Gastroesophageal sphincter (tissue), 4 donors: ENCODE measurements around the gene RFX4. TPM values are rescaled to one million over a fixed set of nuclear protein-coding genes. Genes with fewer than 3 reads are reported as not detected.

Experiments
- ATAC-seq: fragments of 150-250 bp; one replicate; pipeline ENCODE4 v1.9.1; 2016; ENCODE audit warnings: mild to moderate bottlenecking, moderate library complexity
- H3K27ac ChIP-seq, 4 donors: fragments of 200-600 bp; sonication (generic) in 3 of 4; 1 replicate in 3 of 4; 2 replicates in 1 of 4; pipeline ENCODE4 v1.5.1; 2016 to 2019
- H3K27me3 ChIP-seq: fragments of 200-600 bp; sonication (generic); one replicate; pipeline ENCODE4 v1.5.1; 2019
- H3K36me3 ChIP-seq, 2 donors: fragments of 200-600 bp; sonication (generic); one replicate each; pipeline ENCODE4 v1.5.1; 2019; ENCODE audit warnings: control low read depth in 1 of 2
- H3K4me1 ChIP-seq, 3 donors: fragments of 200-600 bp; sonication (generic); 1 replicate in 2 of 3; 2 replicates in 1 of 3; pipeline ENCODE4 v1.5.1; 2016 to 2019; ENCODE audit warnings: control low read depth in 2 of 3
- H3K4me3 ChIP-seq, 2 donors: fragments of 200-600 bp; sonication (generic); one replicate each; pipeline ENCODE4 v1.5.1; 2019; ENCODE audit warnings: mild to moderate bottlenecking in 1 of 2, moderate library complexity in 1 of 2
- H3K9me3 ChIP-seq, 3 donors: fragments of 200-600 bp; sonication (generic); one replicate each; pipeline ENCODE4 v1.5.1; 2017 to 2019; ENCODE audit warnings: control low read depth in 2 of 3
- CTCF ChIP-seq, 4 experiments: fragments of 200-600 bp in 2 of 4; fragments of 450-650 bp in 2 of 4; sonication (generic) in 1 of 4; IDR thresholded peaks; one replicate each; pipeline ENCODE4 v1.5.1; 2017 to 2019; ENCODE audit warnings: antibody characterized with exemption in 4 of 4, mild to moderate bottlenecking in 2 of 4, moderate library complexity in 2 of 4
- EP300 ChIP-seq: sonication (generic); formaldehyde crosslinking; IDR thresholded peaks from one replicate; pipeline ENCODE4 v1.6.1; 2017; ENCODE audit warnings: antibody characterized with exemption, mild to moderate bottlenecking
- POLR2A ChIP-seq, 2 donors: fragments of 450-650 bp; IDR thresholded peaks; one replicate each; pipeline ENCODE4 v1.6.1; 2017; ENCODE audit warnings: antibody characterized with exemption in 2 of 2, mild to moderate bottlenecking in 2 of 2, moderate library complexity in 1 of 2
- POLR2AphosphoS5 ChIP-seq: sonication (generic); formaldehyde crosslinking; IDR thresholded peaks from one replicate; pipeline ENCODE4 v1.6.1; 2017; ENCODE audit warnings: antibody characterized with exemption
- WGBS, 2 donors: methylation state at CpG; one replicate each; pipeline ENCODE4 v1.1.5; 2018; ENCODE audit warnings: low coverage in 1 of 2; 5-methylcytosine and 5-hydroxymethylcytosine counted together
- total RNA-seq, 4 donors: library from RNA; depleted of rRNA; stranded (reverse); fragments of >200 nt; gene quantifications; one replicate each; pipeline ENCODE4 v1.1.0, GENCODE V29; 2016

The RFX4 gene
- total RNA-seq, 4 donors from 2014 or later = not detected

GRCh38 chr12:106801167-106801708, 218.4 kb downstream of the RFX4 start:
- H3K36me3 ChIP-seq = peaks cover 0 to 22% of the 10 kb centered on the region in 2 donors
- H3K27ac ChIP-seq = no peak overlapping the region
- no peaks in the 10 kb centered on the region for H3K27me3 ChIP-seq
- no peak for ATAC-seq
- H3K4me3 ChIP-seq = no peak overlapping the region
- no peak for TF ChIP-seq CTCF (IDR thresholded peaks at IDR 0.05)
- no peak for TF ChIP-seq POLR2A (IDR thresholded peaks at IDR 0.05)
- no peak for TF ChIP-seq EP300
- TF ChIP-seq POLR2AphosphoS5 = no peak
- no peaks in the 10 kb centered on the region for H3K9me3 ChIP-seq
- no peaks in the 10 kb centered on the region for H3K4me1 ChIP-seq
- 50 to 65% methylated on average over 1 of the region's 1 CpG for WGBS, 2 donors

GRCh38 chr12:106801830-106802533, 219.2 kb downstream of the RFX4 start:
- Histone ChIP-seq H3K27ac (no peak overlapping the region), H3K4me1 (no peaks in the 10 kb centered on the region), H3K9me3 (no peaks in the 10 kb centered on the region), H3K27me3 (no peaks in the 10 kb centered on the region), H3K36me3 (peaks cover 0 to 30% of the 10 kb centered on the region in 2 donors), H3K4me3 (no peak overlapping the region)
- ATAC-seq = no peak
- TF ChIP-seq EP300 (no peak), POLR2AphosphoS5 (no peak), POLR2A (IDR thresholded peaks at IDR 0.05) (no peak), CTCF (IDR thresholded peaks at IDR 0.05) (no peak)
- 51 to 56% methylated on average over 4 of the region's 4 CpGs for WGBS, 2 donors

GRCh38 chr12:106804668-106805067, 221.9 kb downstream of the RFX4 start:
- Histone ChIP-seq H3K27ac (no peak overlapping the region), H3K4me1 (no peaks in the 10 kb centered on the region), H3K4me3 (no peak overlapping the region), H3K27me3 (no peaks in the 10 kb centered on the region), H3K9me3 (no peaks in the 10 kb centered on the region), H3K36me3 (peaks cover 0 to 31% of the 10 kb centered on the region in 2 donors)
- 54 to 100% methylated on average over 1 to 3 of the region's 3 CpGs for WGBS, 2 donors
- TF ChIP-seq EP300 (no peak), POLR2AphosphoS5 (no peak), CTCF (IDR thresholded peaks at IDR 0.05) (no peak), POLR2A (IDR thresholded peaks at IDR 0.05) (no peak)
- no peak for ATAC-seq

Other genes with a start within 250 kb of the RFX4 start
- 1 to 10 TPM; 5.7 to 7.9 (median 6.4) TPM for gene POLR3B, start 225.3 kb upstream of the RFX4 start, total RNA-seq
- gene RIC8B, start 191.7 kb downstream of the RFX4 start, total RNA-seq = 10 to 100 TPM; 13.3 to 18.4 (median 15.6) TPM